ENCODE data around the gene PRAME. TPM values are rescaled to one million over a fixed set of nuclear protein-coding genes. Genes with fewer than 3 reads are reported as not detected.
"Not testable (repeated sequence)": the region's sequence is repeated elsewhere in the genome, so short reads cannot be mapped to it uniquely, and the experiment has no call there.

The PRAME gene
- polyA plus RNA-seq, 3 donors from 2014 or later, result not detected

DNA sequence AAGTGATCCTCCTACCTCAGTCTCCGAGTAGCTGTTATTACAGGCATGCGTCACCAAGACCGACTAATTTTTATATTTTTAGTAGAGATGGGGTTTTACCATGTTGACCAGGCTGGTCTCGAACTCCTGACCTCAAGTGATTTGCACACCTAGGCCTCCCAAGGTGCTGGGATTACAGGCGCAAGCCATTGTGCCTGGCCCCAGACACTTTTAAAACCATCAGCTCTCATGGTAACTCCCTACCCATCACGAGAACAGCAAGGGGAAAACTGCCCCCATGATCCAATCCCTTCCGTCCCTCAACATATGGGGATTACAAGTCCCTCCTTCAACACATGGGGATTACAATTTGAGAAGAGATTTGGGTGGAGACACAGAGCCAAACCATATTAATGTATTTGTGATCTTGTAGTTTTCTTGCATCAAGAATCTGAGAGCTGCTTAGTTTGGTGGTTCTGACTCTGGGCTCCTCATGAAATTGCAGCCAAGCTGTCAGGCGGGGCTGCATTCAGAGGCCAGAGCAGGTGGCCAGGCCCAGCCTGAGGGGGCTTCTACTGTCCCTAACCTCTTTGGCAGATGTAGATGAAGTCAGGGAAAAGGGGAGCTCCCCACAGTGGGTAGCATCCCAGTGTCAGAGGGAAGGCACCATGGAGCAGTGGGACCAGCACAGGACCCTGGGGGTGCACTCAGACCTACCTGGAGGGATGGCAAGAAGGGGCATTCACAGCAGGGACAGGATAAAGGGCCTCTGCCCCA lies 31.2 kb upstream of the PRAME start:
- H3K27me3 Mint-ChIP-seq (ENCODE audit: low read depth in 3 of 3), result peaks cover 3 to 8% (median 4%) of the 10 kb centered on the region in 3 donors
- no peak overlapping the region for H3K27ac Mint-ChIP-seq
- DNase-seq, result no peak
- no peaks in the 10 kb centered on the region for H3K4me1 Mint-ChIP-seq
- no peak overlapping the region for H3K4me3 Mint-ChIP-seq
- no peaks in the 10 kb centered on the region for H3K9me3 Mint-ChIP-seq
- H3K36me3 Mint-ChIP-seq, result no peaks in the 10 kb centered on the region

DNA sequence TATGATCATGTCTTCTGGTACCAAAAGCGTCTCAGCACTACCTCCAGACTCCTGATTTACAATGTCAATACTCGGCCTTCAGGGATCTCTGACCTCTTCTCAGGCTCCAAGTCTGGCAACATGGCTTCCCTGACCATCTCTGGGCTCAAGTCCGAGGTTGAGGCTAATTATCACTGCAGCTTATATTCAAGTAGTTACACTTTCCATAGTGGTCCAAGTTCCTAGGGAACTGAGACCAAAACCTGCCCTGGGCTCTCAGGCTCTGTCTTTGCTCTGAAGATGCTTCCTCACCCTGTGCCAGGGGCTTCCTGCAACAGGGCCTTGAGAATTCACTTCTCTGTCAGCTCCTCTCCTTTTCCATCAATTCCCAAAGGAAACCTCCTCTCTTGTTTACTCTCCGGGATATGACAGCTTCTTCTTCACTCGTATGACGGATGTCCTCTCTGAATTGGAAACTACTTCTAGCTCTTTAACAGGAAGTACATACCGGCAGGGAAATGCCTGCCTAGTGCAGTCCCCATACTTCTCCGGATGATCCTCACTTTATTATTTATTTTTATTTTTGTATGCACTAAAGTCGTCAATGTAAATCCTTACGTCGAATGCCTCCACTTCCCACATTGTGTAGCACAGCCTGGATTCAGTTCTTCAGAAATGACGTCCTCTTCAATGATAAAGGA lies 29.6 kb upstream of the PRAME start:
- Mint-ChIP-seq H3K9me3 (no peaks in the 10 kb centered on the region), H3K4me1 (no peaks in the 10 kb centered on the region), H3K4me3 (no peak overlapping the region), H3K27me3 (ENCODE audit: low read depth in 3 of 3) (peaks cover 0 to 8% (median 3%) of the 10 kb centered on the region in 3 donors), H3K27ac (no peak overlapping the region), H3K36me3 (no peaks in the 10 kb centered on the region)
- DNase-seq, result no peak

DNA sequence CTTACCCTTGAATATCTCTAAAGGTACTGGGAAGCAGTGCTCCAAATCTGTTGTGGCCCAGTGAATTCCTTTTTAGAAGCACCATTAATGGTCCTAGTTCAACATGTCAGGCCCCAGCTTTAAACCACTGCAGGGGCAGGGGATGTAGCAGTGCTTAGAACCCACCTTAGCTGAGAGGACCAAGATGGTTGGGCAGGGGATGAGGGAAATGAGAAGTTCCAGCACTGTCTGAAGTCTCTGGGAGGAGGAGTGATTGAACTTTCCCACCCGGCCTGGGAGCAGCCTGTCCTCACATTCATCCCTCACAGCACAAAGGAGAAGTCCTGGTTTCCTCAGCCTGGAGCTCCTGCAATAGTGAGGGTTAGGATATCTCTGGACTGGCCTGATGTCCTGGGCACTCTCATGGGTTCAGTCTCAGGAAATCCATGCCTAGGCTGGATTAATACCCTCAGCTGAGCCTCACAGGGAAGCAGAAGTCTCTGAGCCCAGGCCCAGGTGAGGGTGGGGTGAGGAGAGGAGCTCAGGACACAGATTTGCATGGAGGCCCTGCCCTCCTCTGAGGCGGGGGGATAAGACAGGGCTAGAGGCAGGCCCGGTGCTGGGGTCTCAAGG lies 28.6 kb upstream of the PRAME start:
- no peak overlapping the region for H3K27ac Mint-ChIP-seq
- H3K36me3 Mint-ChIP-seq, result no peaks in the 10 kb centered on the region
- no peak overlapping the region for H3K4me3 Mint-ChIP-seq
- no peak for DNase-seq
- peaks cover 0 to 11% (median 3%) of the 10 kb centered on the region in 3 donors for H3K27me3 Mint-ChIP-seq (ENCODE audit: low read depth in 3 of 3)
- no peaks in the 10 kb centered on the region for H3K4me1 Mint-ChIP-seq
- no peaks in the 10 kb centered on the region for H3K9me3 Mint-ChIP-seq

DNA sequence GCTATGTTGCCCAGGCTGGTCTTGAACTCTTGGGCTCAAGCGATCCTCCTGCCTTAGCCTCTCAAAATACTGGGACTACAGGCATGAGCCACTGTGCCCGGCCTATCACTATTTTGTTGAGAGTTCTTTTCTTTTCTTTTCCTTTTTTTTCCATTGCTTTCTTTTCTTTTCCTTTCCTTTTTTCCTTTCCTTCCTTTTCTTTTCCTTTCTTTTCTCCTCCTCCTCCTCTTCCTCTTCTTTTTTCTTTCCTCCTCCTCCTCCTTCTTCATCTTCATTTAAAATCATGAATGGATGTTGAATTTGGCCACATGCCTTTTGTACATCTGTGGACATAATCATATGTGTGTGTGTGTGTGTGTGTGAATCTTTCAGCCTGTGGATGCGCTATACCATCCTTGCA lies 25.7 kb upstream of the PRAME start:
- no peak overlapping the region for H3K4me3 Mint-ChIP-seq
- peaks cover 0 to 15% (median 3%) of the 10 kb centered on the region in 3 donors for H3K27me3 Mint-ChIP-seq (ENCODE audit: low read depth in 3 of 3)
- DNase-seq, result no peak
- no peaks in the 10 kb centered on the region for H3K9me3 Mint-ChIP-seq
- no peak overlapping the region for H3K27ac Mint-ChIP-seq
- H3K36me3 Mint-ChIP-seq, result no peaks in the 10 kb centered on the region
- no peaks in the 10 kb centered on the region for H3K4me1 Mint-ChIP-seq

DNA sequence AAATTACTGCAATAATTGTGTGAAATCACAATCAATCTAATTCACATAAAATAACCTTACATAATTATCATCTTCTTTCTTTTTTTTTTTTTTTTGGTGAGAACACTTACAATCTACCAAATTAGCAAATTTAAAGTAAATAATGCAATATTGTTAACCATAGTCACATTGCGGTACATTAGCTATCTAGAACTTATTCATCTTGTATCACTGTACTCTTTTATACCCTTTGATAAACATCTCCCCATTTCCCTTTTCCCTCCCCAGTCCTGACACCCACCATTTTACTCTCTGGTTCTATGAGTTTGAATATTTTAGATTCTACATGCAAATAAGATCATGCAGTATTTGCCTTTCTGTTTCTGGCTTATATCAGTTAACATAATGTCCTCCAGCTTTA lies 24.0 kb upstream of the PRAME start:
- no peak for DNase-seq
- H3K4me1 Mint-ChIP-seq, result no peaks in the 10 kb centered on the region
- no peaks in the 10 kb centered on the region for H3K9me3 Mint-ChIP-seq
- peaks cover 0 to 12% (median 4%) of the 10 kb centered on the region in 3 donors for H3K27me3 Mint-ChIP-seq (ENCODE audit: low read depth in 3 of 3)
- no peaks in the 10 kb centered on the region for H3K36me3 Mint-ChIP-seq
- no peak overlapping the region for H3K27ac Mint-ChIP-seq
- no peak overlapping the region for H3K4me3 Mint-ChIP-seq

GRCh38 chr22:22581524-22581923 lies 22.5 kb upstream of the PRAME start:
- H3K9me3 Mint-ChIP-seq, H3K4me1 Mint-ChIP-seq, H3K27ac Mint-ChIP-seq, H3K36me3 Mint-ChIP-seq, DNase-seq, H3K4me3 Mint-ChIP-seq: not testable (repeated sequence)
- peaks cover 0 to 12% (median 5%) of the 10 kb centered on the region in 3 donors for H3K27me3 Mint-ChIP-seq (ENCODE audit: low read depth in 3 of 3)

DNA sequence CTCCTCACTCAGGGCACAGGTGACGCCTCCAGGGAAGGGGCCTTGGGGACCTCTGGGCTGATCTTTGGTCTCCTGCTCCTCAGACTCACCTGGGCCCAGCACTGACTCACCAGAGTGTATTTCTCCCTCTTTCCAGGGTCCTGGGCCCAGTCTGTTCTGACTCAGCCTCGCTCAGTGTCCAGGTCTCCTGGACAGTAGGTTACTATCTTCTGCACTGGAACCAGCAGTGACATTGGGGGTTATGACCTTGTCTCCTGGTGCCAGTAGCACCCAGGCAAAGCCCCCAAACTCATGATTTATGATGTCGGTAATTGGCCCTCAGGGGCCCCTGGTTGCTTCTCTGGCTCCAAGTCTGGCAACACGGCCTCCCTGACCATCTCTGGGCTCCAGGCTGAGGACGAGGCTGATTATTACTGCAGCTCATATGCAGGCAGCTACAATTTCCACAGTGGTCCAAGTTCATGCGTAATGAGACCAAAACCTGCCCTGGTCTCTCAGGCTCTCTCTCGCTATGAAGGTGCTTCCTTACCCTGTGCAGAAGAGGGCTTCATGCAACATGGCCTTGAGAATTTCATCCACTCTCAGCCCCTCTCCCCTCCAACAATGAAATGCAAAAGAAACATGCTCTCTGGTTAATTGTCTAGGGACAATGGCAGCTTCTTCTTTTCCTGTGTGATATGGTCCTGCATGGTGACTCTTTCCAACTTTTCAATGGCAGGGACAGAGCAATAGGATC lies 21.0 kb upstream of the PRAME start:
- Mint-ChIP-seq H3K36me3 (no peaks in the 10 kb centered on the region), H3K4me3 (no peak overlapping the region), H3K4me1 (no peaks in the 10 kb centered on the region), H3K27me3 (ENCODE audit: low read depth in 3 of 3) (peaks cover 0 to 7% (median 5%) of the 10 kb centered on the region in 3 donors), H3K9me3 (no peaks in the 10 kb centered on the region), H3K27ac (no peak overlapping the region)
- no peak for DNase-seq

GRCh38 chr22:22578702-22579424 lies 19.8 kb upstream of the PRAME start:
- Mint-ChIP-seq H3K4me1 (no peaks in the 10 kb centered on the region), H3K27me3 (ENCODE audit: low read depth in 3 of 3) (peaks cover 0 to 7% (median 5%) of the 10 kb centered on the region in 3 donors), H3K4me3 (no peak overlapping the region), H3K27ac (no peak overlapping the region), H3K9me3 (no peaks in the 10 kb centered on the region), H3K36me3 (no peaks in the 10 kb centered on the region)
- no peak for DNase-seq

- no peak for DNase-seq
- no peak overlapping the region for H3K4me3 Mint-ChIP-seq
- no peaks in the 10 kb centered on the region for H3K36me3 Mint-ChIP-seq
- H3K9me3 Mint-ChIP-seq, result no peaks in the 10 kb centered on the region
- no peak overlapping the region for H3K27ac Mint-ChIP-seq
- peaks cover 4 to 8% (median 5%) of the 10 kb centered on the region in 3 donors for H3K27me3 Mint-ChIP-seq (ENCODE audit: low read depth in 3 of 3)
- no peaks in the 10 kb centered on the region for H3K4me1 Mint-ChIP-seq
These were observed 17.9 kb upstream of the PRAME start for GRCh38 chr22:22576989-22577427.

DNA sequence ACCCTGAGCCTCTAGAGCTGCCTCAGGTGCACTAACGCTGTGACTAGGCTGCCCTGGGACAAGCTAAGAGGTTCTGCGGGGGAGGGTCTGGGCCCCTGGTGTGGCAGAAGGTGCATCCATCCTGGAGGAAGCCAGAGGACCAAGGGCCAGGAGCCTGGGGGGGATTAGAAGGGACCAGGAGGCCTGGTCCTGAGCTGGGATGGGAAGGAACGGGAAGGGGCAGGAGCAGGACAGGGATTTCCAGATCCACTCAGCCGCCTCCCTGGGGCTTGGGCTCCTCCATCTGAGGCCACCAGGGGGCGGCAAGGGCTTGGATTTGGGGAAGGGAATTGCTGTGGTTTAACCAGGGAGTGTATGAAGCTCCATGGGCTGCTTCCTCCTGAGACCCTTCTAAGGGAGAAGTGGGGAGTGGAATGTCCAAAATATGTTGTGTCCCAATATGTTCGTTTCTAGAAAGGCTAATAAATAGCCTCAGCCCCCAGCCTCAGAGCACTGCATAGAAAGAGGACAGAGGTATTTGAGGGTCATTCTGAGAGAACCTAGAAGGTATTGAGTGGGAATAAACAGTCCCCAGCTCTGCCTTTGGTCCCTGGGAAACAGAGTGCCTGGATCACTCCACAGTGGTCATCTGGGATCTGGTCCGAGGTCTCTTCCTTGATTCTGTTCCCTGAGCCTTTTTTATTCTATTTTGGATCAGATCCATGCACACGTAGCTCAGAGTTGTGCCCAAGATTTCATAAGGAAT lies 17.4 kb upstream of the PRAME start:
- no peaks in the 10 kb centered on the region for H3K36me3 Mint-ChIP-seq
- no peak overlapping the region for H3K27ac Mint-ChIP-seq
- peaks cover 4 to 8% (median 7%) of the 10 kb centered on the region in 3 donors for H3K27me3 Mint-ChIP-seq (ENCODE audit: low read depth in 3 of 3)
- H3K4me1 Mint-ChIP-seq, result no peaks in the 10 kb centered on the region
- DNase-seq, result no peak
- no peak overlapping the region for H3K4me3 Mint-ChIP-seq
- no peaks in the 10 kb centered on the region for H3K9me3 Mint-ChIP-seq

DNA sequence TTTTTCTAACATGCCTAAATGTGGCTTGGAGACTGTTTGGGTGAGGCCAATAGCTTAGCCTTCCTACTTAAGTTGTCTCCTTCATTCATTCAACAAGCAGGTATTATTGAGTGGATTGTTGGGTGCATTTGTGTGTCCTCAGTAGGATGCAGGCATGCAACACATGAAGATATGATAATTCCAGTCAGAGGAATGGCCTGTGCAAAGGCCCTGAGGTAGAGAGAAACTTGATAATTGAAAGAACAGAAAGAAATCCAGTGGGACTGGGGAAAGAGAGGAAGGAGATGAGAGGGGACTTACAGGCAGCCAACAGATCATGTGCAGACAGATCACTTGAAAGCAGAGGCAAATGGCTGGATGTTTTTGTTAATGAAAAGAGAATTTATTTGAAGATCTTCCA lies 15.3 kb upstream of the PRAME start:
- Mint-ChIP-seq H3K36me3 (no peaks in the 10 kb centered on the region), H3K27me3 (ENCODE audit: low read depth in 3 of 3) (peaks cover 6 to 8% (median 7%) of the 10 kb centered on the region in 3 donors), H3K27ac (no peak overlapping the region), H3K9me3 (no peaks in the 10 kb centered on the region), H3K4me3 (no peak overlapping the region), H3K4me1 (no peaks in the 10 kb centered on the region)
- DNase-seq, result no peak

GRCh38 chr22:22573047-22573889 lies 14.2 kb upstream of the PRAME start:
- Mint-ChIP-seq H3K27ac (no peak overlapping the region), H3K4me3 (no peak overlapping the region), H3K4me1 (no peaks in the 10 kb centered on the region), H3K9me3 (no peaks in the 10 kb centered on the region), H3K36me3 (no peaks in the 10 kb centered on the region), H3K27me3 (ENCODE audit: low read depth in 3 of 3) (peaks cover 6 to 12% (median 8%) of the 10 kb centered on the region in 3 donors)
- no peak for DNase-seq

Measured in immature natural killer cell (primary cell).